GM12878 (cell line): ENCODE measurements around the gene SSTR1.

Experiments used
- ATF2 ChIP-seq: IDR thresholded peaks from 2 replicates; pipeline ENCODE4 v1.6.1; 2012; ENCODE audit warnings: low read length, inconsistent platforms
- CBX5 ChIP-seq: sonication (generic); IDR thresholded peaks from 2 replicates; pipeline ENCODE4 v1.6.1; 2016; ENCODE audit warnings: low read depth, moderate library complexity, mild to moderate bottlenecking, inconsistent platforms
- CHD1 ChIP-seq: IDR thresholded peaks from 2 replicates; pipeline ENCODE4 v1.6.1; 2012; ENCODE audit warnings: low read depth, low read length, improper control_type of control experiment
- CTCF ChIP-seq, 3 experiments: IDR thresholded peaks in 2 of 3; conservative IDR thresholded peaks in 1 of 3; 2 replicates each; pipeline ENCODE4 v1.5.1; 2011; ENCODE audit warnings: low read depth in 3 of 3, low read length in 3 of 3, mild to moderate bottlenecking in 3 of 3, control low read depth in 2 of 3, moderate library complexity in 2 of 3, inconsistent platforms in 1 of 3, mixed read lengths in 1 of 3; ENCODE audit not compliant: control insufficient read depth in 2 of 3, insufficient read depth in 1 of 3; ENCODE audit errors: extremely low read depth in 1 of 3
- DPF2 ChIP-seq: fragments of 450-650 bp; IDR thresholded peaks from 2 replicates; pipeline ENCODE4 v1.6.1; 2017; ENCODE audit warnings: mild to moderate bottlenecking
- EP300 ChIP-seq, 2 experiments: fragments of 150-350 bp in 1 of 2; IDR thresholded peaks; 2 replicates each; pipeline ENCODE4 v1.6.1; 2011 to 2012; ENCODE audit warnings: low read depth in 2 of 2, low read length in 2 of 2, borderline replicate concordance in 1 of 2, improper control_type of control experiment in 1 of 2, inconsistent platforms in 1 of 2; ENCODE audit not compliant: control insufficient read depth in 1 of 2
- FOS ChIP-seq: IDR thresholded peaks from 3 replicates; pipeline ENCODE4 v1.6.1; 2011; ENCODE audit warnings: borderline replicate concordance; ENCODE audit not compliant: insufficient read length; ENCODE audit errors: extremely low read depth
- FOXM1 ChIP-seq: IDR thresholded peaks from 2 replicates; pipeline ENCODE4 v1.6.1; 2012; ENCODE audit warnings: low read depth, mild to moderate bottlenecking, inconsistent platforms, low read length, moderate library complexity
- IKZF1 ChIP-seq: fragments of 450-650 bp; conservative IDR thresholded peaks from 2 replicates; pipeline ENCODE4 v1.6.1; 2017; ENCODE audit warnings: antibody characterized with exemption, mild to moderate bottlenecking
- POU2F2 ChIP-seq: IDR thresholded peaks from 3 replicates; pipeline ENCODE4 v1.6.1; 2011; ENCODE audit warnings: low read depth, mild to moderate bottlenecking, low read length, borderline replicate concordance
- RELA ChIP-seq: fragments of 450-650 bp; IDR thresholded peaks from 2 replicates; pipeline ENCODE4 v1.8.0; 2014; ENCODE audit warnings: borderline replicate concordance; ENCODE audit not compliant: partially characterized antibody
- SIX5 ChIP-seq: IDR thresholded peaks from 2 replicates; pipeline ENCODE4 v1.6.1; 2011; ENCODE audit warnings: mild to moderate bottlenecking, low read depth, low read length, moderate library complexity; ENCODE audit not compliant: severe bottlenecking
- ZBTB11 ChIP-seq: fragments of 450-650 bp; formaldehyde crosslinking; IDR thresholded peaks from 2 replicates; pipeline ENCODE4 v1.5.0; 2022; ENCODE audit warnings: mild to moderate bottlenecking, missing genetic modification characterization

- TF ChIP-seq RELA (no peak), EP300 (IDR thresholded peaks at IDR 0.05; ENCODE audit: borderline replicate concordance in 1 of 2, control insufficient read depth in 1 of 2, low read depth in 2 of 2, low read length in 2 of 2) (no peak), CTCF (IDR thresholded peaks at IDR 0.05 in 2 of 3, conservative IDR thresholded peaks at IDR 0.05 in 1 of 3; ENCODE audit: control insufficient read depth in 2 of 3, extremely low read depth in 1 of 3, insufficient read depth in 1 of 3, low read depth in 3 of 3, low read length in 3 of 3) (no peak), FOXM1 (no peak), CHD1 (no peak), CBX5 (no peak), ATF2 (no peak), DPF2 (no peak), IKZF1 (no peak), FOS (no peak), SIX5 (no peak), POU2F2 (no peak), ZBTB11 (CRISPR knock-in tag) (no peak)
These were observed 3.0 kb upstream of the SSTR1 start for GRCh38 chr14:38204719-38205115.
